GM19452 (cell line): ENCODE results near the gene AHCYL1.

Experiments
- ATAC-seq: cut with Tn5 transposase; IDR thresholded peaks from one replicate; pipeline ENCODE4 v1.9.1; 2021; ENCODE audit not compliant: unreplicated experiment

The AHCYL1 gene

DNA sequence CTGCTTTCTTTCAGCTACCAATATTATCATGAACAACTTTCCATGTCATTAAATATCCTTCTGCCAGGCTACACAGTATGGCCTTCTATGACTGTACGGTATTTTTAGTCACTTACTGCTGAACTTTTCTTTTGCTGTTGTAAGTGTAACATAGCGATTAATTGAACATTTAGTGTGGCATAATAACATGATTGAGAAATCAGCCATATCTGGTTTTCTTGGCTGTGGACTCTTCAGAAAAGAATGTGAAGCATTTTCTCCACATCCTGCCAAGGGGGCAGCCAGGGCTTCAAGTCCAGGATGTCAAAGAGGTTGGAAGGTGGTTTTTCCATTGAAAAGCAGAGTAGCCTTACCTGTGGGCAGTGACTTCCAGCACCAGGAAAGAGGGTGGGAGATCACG lies 8.8 kb upstream of the AHCYL1 start:
- no peak for ATAC-seq

DNA sequence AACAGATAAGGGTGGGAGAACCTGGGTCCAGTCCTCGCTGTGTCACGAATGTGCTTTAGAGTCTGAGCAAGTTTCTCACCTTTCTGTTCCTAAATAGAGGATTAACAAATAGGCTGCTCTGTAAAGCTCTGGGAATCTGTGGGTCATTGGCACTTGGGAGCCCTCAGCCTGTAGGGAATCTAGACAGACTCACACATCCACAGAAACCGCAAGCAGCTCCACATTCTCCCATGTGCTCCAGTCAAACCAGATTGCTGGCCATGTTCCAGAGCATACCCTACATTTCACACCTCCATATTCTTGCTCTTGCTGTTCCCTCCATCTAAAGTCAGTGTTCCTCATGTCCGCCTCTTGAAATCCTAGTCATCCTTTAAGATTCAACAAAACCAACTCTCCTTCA lies 7.8 kb upstream of the AHCYL1 start:
- no peak for ATAC-seq

DNA sequence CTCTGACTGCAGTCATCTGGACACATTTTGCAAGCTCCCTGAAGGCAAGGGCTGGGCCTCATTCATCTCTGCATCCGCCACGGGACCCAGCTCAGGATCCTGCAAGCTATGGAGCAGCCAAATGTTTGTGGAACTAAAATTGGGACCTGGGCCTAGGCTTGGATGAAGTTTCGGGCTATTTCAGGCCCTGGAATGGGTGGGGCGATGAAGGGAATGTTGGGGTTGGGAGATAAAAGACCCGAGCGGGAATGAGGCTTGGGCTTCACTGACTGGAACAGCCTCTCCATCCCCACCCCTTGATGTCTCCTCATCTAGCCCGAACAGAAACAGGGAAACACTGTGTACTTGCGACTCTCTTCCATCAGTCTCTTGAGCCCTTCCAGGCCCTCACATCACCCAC lies 7.3 kb upstream of the AHCYL1 start:
- ATAC-seq: no peak

DNA sequence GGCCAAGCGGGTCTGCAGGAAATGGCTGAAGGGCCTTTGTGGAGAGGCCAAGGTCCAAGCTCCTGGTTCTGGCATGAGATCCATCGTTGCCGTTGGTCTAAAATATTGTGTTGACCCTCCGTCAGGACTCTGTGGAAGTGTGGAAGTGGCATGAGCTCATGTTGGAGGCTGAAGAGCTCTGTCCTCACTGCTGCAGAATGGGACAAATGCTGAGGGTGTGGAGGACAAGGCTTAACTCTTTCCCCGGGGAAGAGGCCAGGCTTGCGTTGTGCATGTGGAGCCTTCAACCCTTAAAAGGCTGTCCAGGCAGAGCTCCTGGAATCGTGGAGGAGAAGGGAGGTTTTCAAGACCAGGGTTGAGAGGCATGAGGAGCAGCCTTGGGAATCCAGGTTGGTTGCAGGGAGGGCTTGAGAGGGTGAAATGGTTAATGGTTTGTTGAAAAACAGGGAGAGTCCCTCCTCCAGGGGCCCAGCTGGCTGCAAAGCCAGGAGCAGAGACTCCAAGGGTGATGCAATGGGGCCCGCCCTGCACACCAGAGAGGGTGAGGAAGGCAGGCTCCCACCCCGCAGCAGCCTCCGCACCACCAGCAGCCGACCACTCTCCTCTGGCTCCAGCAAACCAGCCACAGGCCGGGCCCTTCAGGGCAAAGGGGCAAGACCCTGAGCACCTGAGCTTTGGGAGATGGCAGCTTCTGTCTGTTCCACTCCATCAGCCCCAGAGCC lies 6.7 kb upstream of the AHCYL1 start:
- ATAC-seq: no peak

DNA sequence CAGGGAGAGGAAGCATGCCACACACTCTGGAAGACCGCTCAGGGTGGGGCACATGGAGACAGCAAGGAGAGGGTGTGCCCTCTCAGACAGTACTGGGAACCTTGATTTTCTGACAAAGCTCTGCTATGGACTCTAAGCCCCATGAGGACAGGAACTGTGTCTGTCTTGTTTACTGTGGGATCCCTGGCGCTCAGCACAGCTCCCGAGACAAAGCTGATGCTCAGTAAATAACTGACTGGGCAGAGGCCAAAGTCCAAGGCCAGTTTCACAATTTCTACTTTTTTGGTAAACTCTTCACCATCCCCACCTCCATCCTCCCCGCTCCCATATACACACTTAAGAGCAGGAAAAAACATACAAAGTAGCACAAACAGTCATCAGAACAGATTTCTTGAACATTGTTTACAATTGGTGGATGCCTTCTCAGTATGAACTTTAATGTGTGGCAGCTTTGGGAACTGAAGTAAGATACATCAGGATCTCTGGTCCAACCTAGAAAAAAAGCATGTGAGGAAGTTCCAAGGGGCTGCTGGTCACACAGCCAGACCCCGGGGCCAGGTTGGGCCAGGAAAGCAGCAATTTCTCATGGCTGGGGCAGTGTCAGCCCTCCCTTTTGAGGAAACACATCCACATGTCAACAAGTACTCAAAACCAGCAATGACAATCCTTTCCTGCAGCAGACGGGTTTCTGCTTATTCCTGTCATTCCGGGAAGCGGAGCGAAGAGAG lies 5.6 kb upstream of the AHCYL1 start:
- ATAC-seq: no peak

DNA sequence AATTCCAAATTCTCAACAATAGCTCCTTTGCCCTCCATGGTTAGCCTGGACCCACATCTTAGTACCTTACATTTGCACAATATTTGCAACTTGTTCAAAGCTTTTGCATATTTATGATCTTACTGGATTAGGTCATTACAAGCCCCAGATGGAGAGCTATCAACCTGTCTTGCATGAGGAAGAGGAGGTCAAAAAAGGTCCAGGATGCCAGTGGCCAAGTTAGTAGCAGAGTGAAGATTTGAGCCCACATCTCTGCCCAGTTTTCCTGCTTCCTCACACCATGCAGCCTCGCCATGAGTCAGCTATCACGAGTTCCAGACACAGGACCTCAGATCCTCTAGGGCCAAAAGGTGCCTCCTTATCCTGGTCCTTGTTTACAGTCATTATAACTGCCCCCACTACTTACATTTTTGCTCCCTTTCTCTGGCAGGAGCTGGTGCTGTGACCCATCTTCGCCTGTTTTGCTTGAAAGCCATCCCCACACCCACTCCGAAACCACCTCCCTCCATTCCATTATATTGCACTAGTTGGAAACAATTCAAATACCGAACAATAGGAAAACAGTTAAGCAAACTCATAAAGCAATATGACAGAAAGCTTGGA lies 5.0 kb upstream of the AHCYL1 start:
- no peak for ATAC-seq

DNA sequence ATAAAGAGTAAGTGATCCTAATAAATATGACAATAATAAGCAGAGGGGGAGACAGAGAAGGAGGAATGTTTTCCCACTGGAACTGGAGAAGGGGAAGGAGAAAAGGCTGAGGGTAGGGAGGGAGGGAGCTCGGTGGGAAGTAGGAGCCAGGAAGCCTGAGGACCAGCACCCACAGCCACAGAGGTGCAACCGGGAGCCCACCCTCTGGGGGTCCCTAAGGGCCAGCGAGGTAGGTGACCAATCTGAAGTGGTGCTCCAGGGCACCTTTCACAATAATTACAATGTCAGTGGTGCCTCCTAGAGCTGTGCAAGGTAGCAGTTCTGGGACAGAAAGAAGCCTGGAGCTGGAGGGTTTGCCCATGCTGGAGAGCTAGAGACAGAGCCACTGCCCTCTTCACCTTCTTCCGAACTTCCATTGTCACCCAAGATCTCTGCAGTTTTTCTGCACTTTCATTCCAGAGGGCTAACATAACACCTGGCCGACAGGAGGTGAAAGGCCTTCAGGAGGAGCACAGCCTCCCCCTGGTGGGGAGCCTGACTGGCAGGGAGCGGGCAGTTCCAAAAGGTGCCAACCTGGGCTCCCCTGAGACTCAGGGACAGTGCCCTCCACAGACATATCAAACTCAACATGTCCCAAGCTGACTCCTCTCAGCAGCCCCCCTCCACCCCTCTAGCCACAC lies 4.1 kb upstream of the AHCYL1 start:
- ATAC-seq: no peak

DNA sequence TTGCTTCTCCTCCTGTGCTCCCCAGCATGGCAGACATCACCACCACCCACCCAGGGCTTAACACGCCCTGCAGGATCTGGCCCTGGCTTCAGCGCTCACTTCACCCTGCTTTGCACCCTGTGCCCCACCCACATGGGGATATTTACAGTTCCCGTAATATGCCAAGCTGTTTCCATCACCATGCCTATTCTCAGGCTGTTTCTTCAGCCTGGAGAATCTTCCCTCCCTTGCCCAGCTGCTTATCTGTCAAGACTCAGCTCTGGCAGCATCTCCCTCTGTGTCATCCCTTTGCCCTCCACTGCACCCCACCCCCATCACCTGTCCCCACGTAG lies 3.6 kb upstream of the AHCYL1 start:
- ATAC-seq: no peak

DNA sequence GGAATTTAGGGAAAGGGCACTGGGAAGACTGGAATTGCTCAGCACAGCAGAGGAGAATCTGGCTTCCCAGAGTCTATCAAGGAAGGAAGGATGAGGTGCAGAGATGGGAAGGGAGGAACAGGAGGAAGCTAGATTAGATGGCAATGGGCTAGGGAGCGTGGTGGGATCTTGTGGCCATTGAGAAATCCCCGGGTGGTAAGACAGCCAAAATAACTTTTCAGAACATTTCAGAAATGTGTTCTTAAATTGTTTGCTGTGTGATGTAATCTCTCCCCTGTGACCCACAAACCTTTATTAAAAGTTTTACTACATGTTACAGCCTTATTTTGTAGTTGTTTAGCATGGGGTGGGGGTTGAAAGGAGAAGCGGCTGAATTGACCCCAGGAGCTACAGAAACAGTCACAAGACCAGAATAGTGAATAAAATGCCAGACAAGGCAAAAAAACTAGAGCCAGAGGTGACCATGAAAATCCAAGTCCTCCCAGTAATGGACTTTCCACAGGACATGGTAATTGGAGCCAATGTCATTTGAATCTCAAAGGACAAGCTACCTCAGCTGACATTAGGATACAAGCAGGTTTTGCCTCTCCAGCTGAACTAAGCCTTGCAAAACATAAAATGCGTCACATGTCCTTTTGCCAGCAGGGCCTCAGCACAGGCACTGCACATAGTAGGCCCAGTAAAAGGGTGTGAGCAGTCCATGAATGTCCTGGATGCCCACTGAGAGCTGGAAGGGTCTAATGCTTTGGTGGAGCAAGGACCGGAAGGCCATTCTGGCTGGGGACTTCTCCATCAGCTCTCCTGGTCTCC lies 980 bp upstream of the AHCYL1 start:
- no peak for ATAC-seq

DNA sequence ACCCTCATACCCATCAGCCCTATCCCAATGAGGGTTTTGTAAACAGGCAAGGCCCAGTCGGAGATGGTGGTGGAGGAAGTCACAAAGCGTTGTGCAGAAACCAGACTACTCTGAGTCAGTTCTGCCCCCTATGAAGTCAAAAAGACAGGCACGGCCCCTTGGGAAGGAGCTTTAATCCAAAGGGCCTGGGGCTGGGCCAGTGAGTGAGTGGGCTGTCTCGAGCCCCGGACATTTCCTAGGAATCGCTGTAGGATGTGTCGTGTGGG lies 442 bp upstream of the AHCYL1 start:
- ATAC-seq: no peak

DNA sequence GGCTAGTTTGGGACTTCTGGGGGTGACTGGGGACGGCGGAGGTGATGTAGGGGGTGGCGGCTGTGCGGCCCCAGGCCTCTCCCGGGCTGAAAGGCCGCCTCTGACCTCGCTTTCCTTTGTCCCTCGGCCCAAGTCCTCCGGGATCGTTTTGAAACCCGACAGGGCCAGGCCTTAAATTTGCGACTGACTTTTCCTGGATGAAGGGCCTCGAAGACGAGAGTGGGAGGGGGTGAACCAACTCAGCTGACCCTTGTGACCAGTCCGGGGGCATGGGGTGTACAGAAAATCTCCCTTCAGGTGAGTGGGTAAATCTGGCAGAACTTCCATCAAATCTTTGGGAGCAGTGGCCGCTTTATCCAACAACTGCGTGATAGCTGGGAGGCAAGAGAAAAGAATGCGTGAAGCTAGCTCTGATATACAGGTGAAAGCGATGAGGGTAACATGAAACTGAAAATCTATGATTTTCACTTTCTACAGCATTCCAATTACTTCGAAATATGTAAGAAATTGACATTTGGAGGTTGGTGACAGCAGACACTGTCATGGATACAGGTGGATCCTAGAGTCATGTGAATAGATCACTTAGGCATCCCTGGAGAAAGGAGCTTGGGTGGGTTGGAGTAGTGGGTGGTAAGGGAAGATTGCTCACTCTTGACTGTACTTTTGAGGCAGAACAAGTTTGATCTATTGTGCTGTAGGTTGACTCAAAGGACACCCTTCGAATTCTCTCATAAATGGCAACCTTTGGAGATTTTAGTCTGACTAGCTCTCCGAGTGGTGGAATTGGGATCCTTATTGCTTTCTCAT lies 885 bp downstream of the AHCYL1 start:
- ATAC-seq: no peak

DNA sequence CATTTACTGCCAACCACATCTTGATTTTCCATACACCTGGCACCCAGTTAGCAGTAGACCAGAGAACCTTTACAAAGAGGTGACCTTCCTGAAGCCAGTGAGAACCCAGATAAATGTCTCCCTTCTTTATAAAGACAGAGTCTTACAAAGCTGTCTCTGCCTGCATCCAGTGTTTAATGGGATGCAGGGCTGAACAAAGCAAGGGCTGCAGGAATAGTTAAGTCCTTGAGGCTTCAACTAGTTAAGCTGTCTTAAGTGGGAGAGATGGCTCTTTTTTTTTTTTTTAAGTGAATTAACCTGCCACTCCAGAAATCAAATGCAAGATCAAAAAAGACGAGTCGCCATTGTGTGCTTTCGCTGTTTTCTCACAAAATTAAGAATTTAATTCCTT lies 1.5 kb downstream of the AHCYL1 start:
- ATAC-seq: no peak

DNA sequence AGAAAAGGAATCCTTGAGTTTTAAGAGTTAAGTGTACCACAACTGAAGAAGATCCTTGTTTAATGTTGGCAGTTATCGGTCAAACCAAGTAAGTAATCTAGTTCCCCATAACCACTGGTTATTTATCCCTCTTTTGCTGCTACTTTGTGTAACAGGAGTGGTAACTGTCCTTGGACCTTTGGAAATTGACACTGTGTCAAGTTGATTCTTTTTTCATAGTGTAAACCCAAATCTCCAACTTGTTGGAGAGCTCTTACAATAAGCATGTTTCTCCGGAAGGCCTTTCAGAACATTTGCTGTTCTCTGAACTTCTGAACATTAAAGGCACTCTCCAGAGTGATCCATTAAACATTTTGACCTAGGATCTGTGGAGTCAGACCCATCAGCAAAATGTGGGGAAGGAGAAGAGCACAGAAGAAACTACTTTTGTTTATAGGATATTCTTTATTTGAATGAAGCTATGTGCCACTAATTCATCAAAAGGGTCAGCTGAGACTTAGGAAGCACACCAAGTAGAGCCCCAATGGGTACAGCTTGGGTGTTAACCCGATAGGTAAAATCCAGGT lies 3.9 kb downstream of the AHCYL1 start:
- ATAC-seq: no peak

DNA sequence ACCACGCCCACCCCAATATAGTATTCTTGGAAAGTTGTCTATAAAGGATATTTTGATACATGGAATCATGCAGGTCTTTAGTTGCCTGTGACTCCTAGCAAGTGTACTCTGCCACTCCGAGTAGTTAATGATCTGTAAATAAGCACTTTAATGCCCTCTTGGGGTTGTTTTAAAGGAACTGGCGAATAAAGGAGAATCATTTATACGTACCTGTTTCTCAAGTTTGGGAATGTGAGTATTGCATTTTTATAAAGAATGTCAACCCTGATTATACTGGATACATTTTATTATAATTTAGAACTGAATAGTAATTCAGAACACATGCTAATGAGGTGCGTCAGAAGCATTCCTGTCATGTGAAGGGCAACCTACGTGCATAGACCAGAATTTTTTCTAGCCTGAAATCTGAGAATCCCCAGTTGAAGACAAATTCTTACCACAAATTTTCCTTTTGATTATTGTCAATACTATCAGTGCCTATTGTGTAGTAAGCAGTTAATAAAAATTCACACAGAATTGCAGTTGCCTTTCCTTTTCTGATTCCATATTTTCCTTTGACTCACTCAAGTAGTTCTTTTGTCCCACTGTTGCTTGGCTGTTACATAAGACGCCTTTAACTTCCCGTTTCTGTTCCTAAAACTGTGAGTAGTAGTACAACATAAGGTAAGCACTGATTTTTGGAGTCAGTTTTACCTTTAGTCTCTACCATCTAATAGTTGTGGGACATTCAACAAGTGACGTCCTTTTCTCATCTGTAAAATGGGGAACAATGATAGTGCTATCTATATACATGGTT lies 5.1 kb downstream of the AHCYL1 start:
- no peak for ATAC-seq

DNA sequence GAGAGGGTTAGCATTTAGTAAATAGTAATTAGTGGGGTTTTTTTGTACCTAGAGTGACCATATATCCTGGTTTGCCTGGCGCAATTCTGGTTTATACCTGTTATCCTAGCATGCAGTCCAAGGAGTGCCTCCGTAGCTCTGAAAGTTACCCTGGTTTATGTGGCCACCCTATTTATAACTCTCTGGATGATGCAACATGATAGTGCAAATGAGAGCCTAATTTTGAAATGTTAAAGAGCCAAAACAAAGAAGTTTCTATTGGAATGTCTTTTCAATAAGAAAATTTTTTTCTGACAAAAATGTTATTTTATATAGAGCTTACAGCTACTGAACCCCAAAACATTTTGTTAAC lies 5.7 kb downstream of the AHCYL1 start:
- ATAC-seq: no peak

DNA sequence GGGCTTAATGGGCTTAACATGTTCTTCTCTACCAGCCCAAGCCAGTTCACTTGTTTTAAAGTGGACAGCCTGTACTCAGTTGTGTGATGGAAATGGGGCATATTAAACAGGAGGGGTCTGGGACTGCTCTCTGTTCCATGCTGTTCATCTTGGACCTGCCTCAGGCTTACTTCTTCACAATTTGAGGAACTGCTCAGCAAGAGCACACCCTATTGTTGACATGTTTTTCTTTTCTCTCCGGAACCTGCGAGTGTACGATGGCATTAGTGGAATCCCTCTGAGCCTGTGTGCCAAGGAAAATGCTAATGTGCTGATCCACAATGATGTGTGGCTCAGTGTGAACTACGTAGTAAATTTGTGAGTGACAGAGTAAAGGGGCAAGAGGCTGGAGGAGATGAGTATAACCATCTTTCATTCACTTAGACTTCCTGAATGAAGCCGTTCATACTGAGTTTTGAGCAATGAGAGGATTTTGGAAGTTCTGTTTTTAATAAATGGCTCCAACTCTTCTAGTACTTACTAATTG lies 6.9 kb downstream of the AHCYL1 start:
- no peak for ATAC-seq

DNA sequence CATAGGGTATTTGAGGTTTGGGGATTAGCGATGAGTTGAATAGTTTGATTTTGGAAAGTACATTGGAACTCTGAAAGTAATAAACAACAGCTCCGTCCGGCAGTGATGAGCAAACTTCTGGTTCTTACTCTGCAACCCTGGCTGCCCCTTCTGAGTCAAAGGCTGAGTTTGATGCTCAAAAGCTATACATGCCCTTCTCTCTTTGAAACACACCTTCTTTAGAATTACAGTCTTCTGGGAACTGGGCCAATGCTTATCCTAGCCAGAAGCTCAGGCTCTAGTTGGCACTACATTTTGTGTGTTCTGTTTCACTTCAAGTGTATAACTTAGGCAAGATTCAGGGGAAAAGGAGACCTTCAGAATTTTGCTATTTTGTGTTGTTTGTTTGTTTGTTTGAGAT lies 9.3 kb downstream of the AHCYL1 start:
- no peak for ATAC-seq

DNA sequence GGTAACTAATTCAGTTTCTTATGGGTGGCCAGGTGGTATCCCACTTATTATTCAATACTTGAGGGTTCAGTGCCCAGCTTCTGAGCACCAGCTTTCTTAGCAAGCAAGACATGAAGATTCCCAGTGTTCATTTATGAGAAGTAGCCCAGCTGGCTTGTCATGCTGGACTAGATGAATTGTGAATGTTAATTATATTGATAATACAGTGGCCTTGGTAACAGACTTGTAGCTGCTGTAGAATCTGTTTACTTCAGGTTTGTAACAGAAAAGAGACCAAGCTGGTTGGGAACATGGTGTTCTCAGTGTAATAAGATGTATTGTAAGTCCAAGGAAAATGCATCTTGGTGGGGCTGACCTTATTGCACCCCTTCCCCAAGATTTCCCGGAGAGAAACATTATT lies 10.1 kb downstream of the AHCYL1 start:
- ATAC-seq: no peak

DNA sequence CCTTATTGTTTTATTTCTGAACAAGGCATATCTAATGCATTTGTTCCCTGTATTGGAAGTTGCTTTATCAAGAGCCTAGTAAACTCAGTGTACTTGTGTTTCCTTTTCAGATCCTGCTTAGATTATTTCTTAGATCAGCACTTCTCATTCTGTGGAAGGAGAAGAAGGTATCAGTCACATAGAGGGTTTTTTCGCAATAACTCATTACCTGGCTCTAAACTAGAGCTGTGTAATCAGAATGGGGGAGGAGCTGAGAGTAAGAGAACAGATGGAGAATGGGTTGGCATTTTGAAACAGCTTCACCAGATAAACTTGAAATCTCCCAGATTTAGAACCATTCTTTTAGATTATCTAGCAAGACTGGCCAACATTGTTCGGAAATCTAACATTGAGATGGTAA lies 11.0 kb downstream of the AHCYL1 start:
- no peak for ATAC-seq
